ENCODE measurements around the gene MAST4.

The MAST4 gene

GRCh38 chr5:66615136-66615535, 18.9 kb downstream of the MAST4 start:
- Histone ChIP-seq H4K20me1 (no peaks in the 10 kb centered on the region), H3K4me1 (peaks cover 0 to 18% (median 8%) of the 10 kb centered on the region in 10 experiments; a peak in 11 of 20 replicates), H3K27ac (no peak overlapping the region), H3K9ac (no peak overlapping the region), H3K36me3 (no peaks in the 10 kb centered on the region), H3K27me3 (no peaks in the 10 kb centered on the region), H3K4me2 (no peak overlapping the region), H3K4me3 (no peak overlapping the region), H3K9me3 (replicated peaks in 1 of 11) (no peaks in the 10 kb centered on the region)
- TF ChIP-seq Cebpa-rat (IDR thresholded peaks at IDR 0.05): no peak

- no peak overlapping the region for H3K27ac ChIP-seq
- H3K4me2 ChIP-seq: no peak overlapping the region
- H3K9ac ChIP-seq: no peak overlapping the region
These were observed 19.7 kb downstream of the MAST4 start for GRCh38 chr5:66615894-66616293.

GRCh38 chr5:66616520-66617225, 20.5 kb downstream of the MAST4 start:
- no peak overlapping the region for H3K4me3 ChIP-seq
- peaks cover 0 to 18% (median 8%) of the 10 kb centered on the region in 10 experiments; a peak in 11 of 20 replicates for H3K4me1 ChIP-seq
- no peak overlapping the region for H3K27ac ChIP-seq
- no peaks in the 10 kb centered on the region for H4K20me1 ChIP-seq
- no peak for TF ChIP-seq Cebpa-rat (IDR thresholded peaks at IDR 0.05)
- H3K4me2 ChIP-seq: peak overlapping the region in 8 of 11 experiments; percentile 6 to 53 (median 38); a peak in 11 of 22 replicates
- H3K9ac ChIP-seq: no peak overlapping the region
- H3K27me3 ChIP-seq: no peaks in the 10 kb centered on the region
- H3K9me3 ChIP-seq (replicated peaks in 1 of 11): 0 out of 22 replicates have a peak, but pooled peaks cover 0 to under 1% (median 0%) of the 10 kb centered on the region in 11 experiments
- no peaks in the 10 kb centered on the region for H3K36me3 ChIP-seq

More at GRCh38 chr5:66615894-66616293, 19.7 kb downstream of the MAST4 start:
- Histone ChIP-seq H3K4me3 (no peak overlapping the region), H3K27me3 (no peaks in the 10 kb centered on the region), H3K9me3 (replicated peaks in 1 of 11) (no peaks in the 10 kb centered on the region), H3K4me1 (peaks cover 0 to 18% (median 8%) of the 10 kb centered on the region in 10 experiments; a peak in 11 of 20 replicates), H3K36me3 (no peaks in the 10 kb centered on the region), H4K20me1 (no peaks in the 10 kb centered on the region)
- no peak for TF ChIP-seq Cebpa-rat (IDR thresholded peaks at IDR 0.05)

GRCh38 chr5:66617226-66617861, 21.2 kb downstream of the MAST4 start:
- Histone ChIP-seq H3K36me3 (no peaks in the 10 kb centered on the region), H3K4me1 (peaks cover 0 to 18% (median 8%) of the 10 kb centered on the region in 10 experiments; a peak in 11 of 20 replicates), H3K27ac (peak overlapping the region in 2 of 11 experiments; percentile 13 to 17; a peak in 1 of 22 replicates), H3K4me3 (no peak overlapping the region), H3K9me3 (replicated peaks in 1 of 11) (peaks cover 0 to 3% (median 0%) of the 10 kb centered on the region in 11 experiments; a peak in 2 of 22 replicates), H3K27me3 (no peaks in the 10 kb centered on the region), H3K4me2 (peak overlapping the region in 10 of 11 experiments; percentile 6 to 53 (median 28); a peak in 13 of 22 replicates), H4K20me1 (no peaks in the 10 kb centered on the region), H3K9ac (no peak overlapping the region)
- no peak for TF ChIP-seq Cebpa-rat (IDR thresholded peaks at IDR 0.05)

- no peaks in the 10 kb centered on the region for H3K36me3 ChIP-seq
- no peak overlapping the region for H3K9ac ChIP-seq
- peaks cover 0 to 10% (median 6%) of the 10 kb centered on the region in 11 experiments; a peak in 9 of 22 replicates for H3K9me3 ChIP-seq (replicated peaks in 1 of 11)
- H4K20me1 ChIP-seq: no peaks in the 10 kb centered on the region
- no peak overlapping the region for H3K4me3 ChIP-seq
- no peaks in the 10 kb centered on the region for H3K27me3 ChIP-seq
- peaks cover 0 to 18% (median 8%) of the 10 kb centered on the region in 10 experiments; a peak in 11 of 20 replicates for H3K4me1 ChIP-seq
- peak overlapping the region in 5 of 11 experiments; percentile 16 to 53 (median 47); a peak in 8 of 22 replicates for H3K4me2 ChIP-seq
- no peak for TF ChIP-seq Cebpa-rat (IDR thresholded peaks at IDR 0.05)
- H3K27ac ChIP-seq: peak overlapping the region in 1 of 11 experiments; percentile 17; a peak in 1 of 22 replicates
These were observed 22.0 kb downstream of the MAST4 start for GRCh38 chr5:66617991-66618768.

GRCh38 chr5:66620711-66621110, 24.5 kb downstream of the MAST4 start:
- Histone ChIP-seq H3K4me1 (peaks cover 0 to 18% (median 8%) of the 10 kb centered on the region in 10 experiments; a peak in 11 of 20 replicates), H3K9me3 (replicated peaks in 1 of 11) (peaks cover 0 to 12% (median 7%) of the 10 kb centered on the region in 11 experiments; a peak in 10 of 22 replicates), H3K9ac (no peak overlapping the region), H3K4me2 (no peak overlapping the region), H3K4me3 (no peak overlapping the region), H3K27me3 (no peaks in the 10 kb centered on the region), H4K20me1 (no peaks in the 10 kb centered on the region), H3K36me3 (no peaks in the 10 kb centered on the region), H3K27ac (no peak overlapping the region)
- no peak for TF ChIP-seq Cebpa-rat (IDR thresholded peaks at IDR 0.05)

- no peak overlapping the region for H3K27ac ChIP-seq
- no peaks in the 10 kb centered on the region for H4K20me1 ChIP-seq
- H3K9me3 ChIP-seq (replicated peaks in 1 of 11): peaks cover 0 to 12% (median 7%) of the 10 kb centered on the region in 11 experiments; a peak in 10 of 22 replicates
- H3K4me2 ChIP-seq: no peak overlapping the region
- H3K9ac ChIP-seq: no peak overlapping the region
- H3K36me3 ChIP-seq: no peaks in the 10 kb centered on the region
- peaks cover 0 to 18% (median 8%) of the 10 kb centered on the region in 10 experiments; a peak in 11 of 20 replicates for H3K4me1 ChIP-seq
- no peak for TF ChIP-seq Cebpa-rat (IDR thresholded peaks at IDR 0.05)
- H3K4me3 ChIP-seq: no peak overlapping the region
- no peaks in the 10 kb centered on the region for H3K27me3 ChIP-seq
These were observed 25.0 kb downstream of the MAST4 start for GRCh38 chr5:66621146-66621545.

GRCh38 chr5:66621736-66622135, 25.5 kb downstream of the MAST4 start:
- no peak for TF ChIP-seq Cebpa-rat (IDR thresholded peaks at IDR 0.05)
- H3K4me3 ChIP-seq: no peak overlapping the region
- H3K4me1 ChIP-seq: peaks cover 0 to 14% (median 8%) of the 10 kb centered on the region in 10 experiments; a peak in 11 of 20 replicates
- no peaks in the 10 kb centered on the region for H3K36me3 ChIP-seq
- no peak overlapping the region for H3K27ac ChIP-seq
- H3K9ac ChIP-seq: no peak overlapping the region
- H3K9me3 ChIP-seq (replicated peaks in 1 of 11): peaks cover 0 to 12% (median 7%) of the 10 kb centered on the region in 11 experiments; a peak in 10 of 22 replicates
- H3K4me2 ChIP-seq: no peak overlapping the region
- no peaks in the 10 kb centered on the region for H4K20me1 ChIP-seq
- no peaks in the 10 kb centered on the region for H3K27me3 ChIP-seq

Data from BLaER1 treated with 17β-estradiol and CSF1 and Interleukin-3, amounts not matched to agents 10 nM and 100 nM (cell line).